GM13977 (cell line): ENCODE data around the gene ASB7.

Experiments
- DNase-seq: peaks from one replicate; pipeline ENCODE4 v3.0.0; 2012; ENCODE audit warnings: low spot score
- CTCF ChIP-seq: IDR thresholded peaks from 2 replicates; pipeline ENCODE4 v1.5.1; 2012; ENCODE audit warnings: mild to moderate bottlenecking, control low read depth; ENCODE audit not compliant: insufficient read depth; ENCODE audit errors: extremely low read depth, missing control alignments
- in situ Hi-C: fragments of 300-500 bp; cut with MboI; formaldehyde crosslinking; loops from one replicate; pipeline ENCODE4 v1.12.0; 2022; ENCODE audit warnings: low sequenced_read_pairs, low pct_unique_long_range_greater_than_20kb, mixed read lengths, inconsistent platforms; ENCODE audit not compliant: unreplicated experiment

ASB7 gene

GRCh38 chr15:100693451-100693850, 91.1 kb downstream of the ASB7 start:
- in situ Hi-C loops: no loop called here
- TF ChIP-seq CTCF: no peak
- DNase-seq: no peak

GRCh38 chr15:100694381-100695021, 92.1 kb downstream of the ASB7 start:
- no peak for DNase-seq
- TF ChIP-seq CTCF: no peak
- in situ Hi-C loops: no loop called here

- in situ Hi-C loops: no loop called here
- TF ChIP-seq CTCF: no peak
Measured at GRCh38 chr15:100695048-100695447, 92.7 kb downstream of the ASB7 start.

GRCh38 chr15:100696452-100696851, 94.1 kb downstream of the ASB7 start:
- DNase-seq: no peak
- in situ Hi-C loops: no loop called here
- no peak for TF ChIP-seq CTCF

More at GRCh38 chr15:100695048-100695447, 92.7 kb downstream of the ASB7 start:
- DNase-seq: no peak
